CD4-positive, alpha-beta T cell (primary cell): ENCODE measurements around the gene LAPTM4A. TPM values are rescaled to one million over a fixed set of nuclear protein-coding genes. Genes with fewer than 3 reads are reported as not detected.

Experiments used
- ATAC-seq: fragments of 200-7000 bp; cut with Tn5 transposase; one replicate; pipeline ENCODE4 v1.10.0; 2022; ENCODE audit warnings: mild to moderate bottlenecking; ENCODE audit not compliant: poor library complexity
- CTCF ChIA-PET: fragments of 350-600 bp; sonication (Branson Sonifier 250); formaldehyde crosslinking; loops from one replicate; lab custom pipeline; 2021; ENCODE audit warnings: antibody characterized with exemption, inconsistent platforms; lab: Charles Lee
- POLR2A ChIA-PET: fragments of 350-600 bp; sonication (Branson Sonifier 250); formaldehyde crosslinking; loops from one replicate; lab custom pipeline; 2021; ENCODE audit warnings: antibody characterized with exemption, inconsistent platforms; lab: Charles Lee
- DNase-seq, 14 experiments: peaks; one replicate each; pipeline ENCODE4 v3.0.0-alpha.2; 2013 to 2020; ENCODE audit warnings: mixed read lengths in 2 of 14
- H3K27ac ChIP-seq, 2 donors: one replicate each; pipeline versions ENCODE4 v1.5.1 to v1.7.0; 2013; ENCODE audit warnings: low read length in 2 of 2, low read depth in 1 of 2, mild to moderate bottlenecking in 1 of 2
- H3K27me3 ChIP-seq, 2 experiments: 1 replicate in 1 of 2; 2 replicates in 1 of 2; pipeline versions ENCODE4 v1.6.1 to v1.7.0; 2013; ENCODE audit warnings: low read length in 2 of 2, control low read depth in 1 of 2, mild to moderate bottlenecking in 1 of 2, moderate library complexity in 1 of 2; ENCODE audit not compliant: insufficient read depth in 2 of 2, control insufficient read depth in 1 of 2
- H3K36me3 ChIP-seq: one replicate; pipeline ENCODE4 v1.6.1; 2013; ENCODE audit warnings: low read length, control low read depth; ENCODE audit not compliant: insufficient read depth
- H3K4me1 ChIP-seq: one replicate; pipeline ENCODE4 v1.6.1; 2013; ENCODE audit warnings: low read length, control low read depth; ENCODE audit not compliant: insufficient read depth
- H3K4me3 ChIP-seq: one replicate; pipeline ENCODE4 v1.5.1; 2013; ENCODE audit warnings: mild to moderate bottlenecking, low read length, moderate library complexity
- H3K9me3 ChIP-seq, 2 experiments: 1 replicate in 1 of 2; 2 replicates in 1 of 2; pipeline versions ENCODE4 v1.6.1 to v1.7.0; 2013; ENCODE audit warnings: low read length in 2 of 2, mild to moderate bottlenecking in 2 of 2, control low read depth in 1 of 2, moderate library complexity in 1 of 2; ENCODE audit not compliant: control insufficient read depth in 1 of 2, insufficient read depth in 1 of 2
- H3K27ac Mint-ChIP-seq: one replicate; pipeline ENCODE4 v1.8.0; 2020; ENCODE audit warnings: mixed read lengths
- H3K27me3 Mint-ChIP-seq: one replicate; pipeline ENCODE4 v1.8.0; 2021; ENCODE audit warnings: mixed read lengths
- H3K36me3 Mint-ChIP-seq: one replicate; pipeline ENCODE4 v1.8.0; 2021; ENCODE audit warnings: low read depth, mixed read lengths
- H3K4me1 Mint-ChIP-seq: one replicate; pipeline ENCODE4 v1.8.0; 2021; ENCODE audit warnings: low read depth, mixed read lengths
- H3K4me3 Mint-ChIP-seq: one replicate; pipeline ENCODE4 v1.8.0; 2020; ENCODE audit warnings: mild to moderate bottlenecking, mixed read lengths
- H3K9me3 Mint-ChIP-seq: one replicate; pipeline ENCODE4 v1.8.0; 2020; ENCODE audit warnings: mixed read lengths
- intact Hi-C, 2 experiments: fragments of 100-400 bp; cut with DNase I in 1 of 2; cut with micrococcal nuclease in 1 of 2; formaldehyde crosslinking; loops; one replicate each; pipeline versions ENCODE4 v1.15.1 to v1.9.0; 2023 to 2025; cut with DNase I, micrococcal nuclease
- total RNA-seq, 174 experiments: library from RNA in 2 of 174; stranded (reverse) in 2 of 174; gene quantifications; one replicate each; pipeline ENCODE4 v1.2.3 and lab custom pipeline; 2021 to 2026
- TF ChIP-seq, protein P1 (sequence below): fragments of 200-600 bp; IDR thresholded peaks from one replicate; pipeline ENCODE4 v1.8.0; 2022; ENCODE audit warnings: antibody characterized with exemption, mild to moderate bottlenecking

Gene LAPTM4A
- total RNA-seq, 2 experiments from 2014 or later = 59.4 to 62.0 TPM

DNA sequence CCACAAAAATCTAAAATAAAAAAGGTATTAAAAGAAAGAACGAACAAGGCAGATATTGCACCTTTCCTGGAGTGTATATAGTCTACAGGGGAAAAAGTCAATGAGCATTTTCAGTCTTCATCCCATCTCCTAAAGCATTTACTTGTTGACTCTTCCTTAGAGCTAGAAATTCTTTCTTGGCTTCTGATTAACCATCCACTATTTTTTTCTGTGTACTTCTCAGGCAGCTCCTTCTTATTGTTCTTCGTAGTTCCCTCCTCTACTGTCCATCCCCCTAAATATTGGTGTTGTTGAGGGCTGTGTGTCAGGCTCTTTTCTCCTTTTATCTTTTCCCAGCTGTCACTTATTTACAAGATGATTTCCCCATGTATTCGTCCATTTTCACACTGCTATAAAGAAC lies 3.5 kb upstream of the LAPTM4A start:
- H3K4me1 ChIP-seq = peaks cover 19% of the 10 kb centered on the region
- no peak overlapping the region for H3K4me3 ChIP-seq
- ATAC-seq (no peak), DNase-seq (no peak)
- POLR2A ChIA-PET = no interaction called here
- intact Hi-C loops = loop anchor here (5.0 to 10.0 kb wide), 5 partner anchors 297 to 1493 kb away; partner anchors contain the start of genes RDH14 (in 2 of the 2), HS1BP3 (in 1 of the 2) and PUM2 (in 1 of the 2)
- no peak overlapping the region for H3K4me3 Mint-ChIP-seq
- no peak overlapping the region for H3K27ac Mint-ChIP-seq
- H3K27me3 ChIP-seq = peaks cover 11 to 13% of the 10 kb centered on the region in 2 experiments
- H3K36me3 ChIP-seq = no peaks in the 10 kb centered on the region
- peaks cover 46% of the 10 kb centered on the region for H3K27me3 Mint-ChIP-seq
- H3K27ac ChIP-seq = no peak overlapping the region
- peaks cover 6% of the 10 kb centered on the region for H3K4me1 Mint-ChIP-seq
- CTCF ChIA-PET = interaction anchor here (1.0 kb wide), 1 partner anchor 10 kb away, joined by 3 read pairs; no protein-coding TSS in a partner anchor
- H3K9me3 ChIP-seq = no peaks in the 10 kb centered on the region
- TF ChIP-seq, protein P1, sequence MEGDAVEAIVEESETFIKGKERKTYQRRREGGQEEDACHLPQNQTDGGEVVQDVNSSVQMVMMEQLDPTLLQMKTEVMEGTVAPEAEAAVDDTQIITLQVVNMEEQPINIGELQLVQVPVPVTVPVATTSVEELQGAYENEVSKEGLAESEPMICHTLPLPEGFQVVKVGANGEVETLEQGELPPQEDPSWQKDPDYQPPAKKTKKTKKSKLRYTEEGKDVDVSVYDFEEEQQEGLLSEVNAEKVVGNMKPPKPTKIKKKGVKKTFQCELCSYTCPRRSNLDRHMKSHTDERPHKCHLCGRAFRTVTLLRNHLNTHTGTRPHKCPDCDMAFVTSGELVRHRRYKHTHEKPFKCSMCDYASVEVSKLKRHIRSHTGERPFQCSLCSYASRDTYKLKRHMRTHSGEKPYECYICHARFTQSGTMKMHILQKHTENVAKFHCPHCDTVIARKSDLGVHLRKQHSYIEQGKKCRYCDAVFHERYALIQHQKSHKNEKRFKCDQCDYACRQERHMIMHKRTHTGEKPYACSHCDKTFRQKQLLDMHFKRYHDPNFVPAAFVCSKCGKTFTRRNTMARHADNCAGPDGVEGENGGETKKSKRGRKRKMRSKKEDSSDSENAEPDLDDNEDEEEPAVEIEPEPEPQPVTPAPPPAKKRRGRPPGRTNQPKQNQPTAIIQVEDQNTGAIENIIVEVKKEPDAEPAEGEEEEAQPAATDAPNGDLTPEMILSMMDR = no peak
- H3K9me3 Mint-ChIP-seq = no peaks in the 10 kb centered on the region
- H3K36me3 Mint-ChIP-seq = peaks cover 11% of the 10 kb centered on the region

DNA sequence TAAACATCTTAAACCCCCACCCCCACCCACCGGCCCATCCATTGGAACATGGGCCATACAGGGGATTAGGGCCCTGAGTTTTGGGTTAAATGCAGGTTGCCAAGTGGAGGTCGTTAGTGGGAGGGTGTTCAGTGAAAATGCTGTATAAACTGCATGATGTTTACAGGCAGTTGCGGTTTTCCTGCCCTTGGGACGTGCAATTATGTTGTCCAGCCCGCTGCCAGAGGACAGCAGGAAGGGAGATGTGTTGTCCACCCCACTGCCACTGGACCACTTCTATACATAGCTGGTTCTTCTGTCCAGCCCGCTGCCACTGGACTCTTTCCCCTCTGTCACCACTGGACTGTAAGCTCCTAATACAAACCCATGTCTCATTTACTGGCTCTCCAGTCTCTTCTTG lies 2.7 kb upstream of the LAPTM4A start:
- no peak overlapping the region for H3K4me3 Mint-ChIP-seq
- H3K4me1 Mint-ChIP-seq = peaks cover 14% of the 10 kb centered on the region
- H3K9me3 Mint-ChIP-seq = no peaks in the 10 kb centered on the region
- TF ChIP-seq, protein P1 = no peak
- Histone ChIP-seq H3K27ac (no peak overlapping the region), H3K4me3 (no peak overlapping the region), H3K9me3 (no peaks in the 10 kb centered on the region), H3K27me3 (peaks cover 11 to 13% of the 10 kb centered on the region in 2 experiments), H3K36me3 (no peaks in the 10 kb centered on the region), H3K4me1 (peaks cover 24% of the 10 kb centered on the region)
- H3K27me3 Mint-ChIP-seq = peaks cover 45% of the 10 kb centered on the region
- H3K27ac Mint-ChIP-seq = no peak overlapping the region
- intact Hi-C loops = loop anchor here (5.0 to 10.0 kb wide), 5 partner anchors 298 to 1492 kb away; partner anchors contain the start of genes RDH14 (in 2 of the 2), HS1BP3 (in 1 of the 2) and PUM2 (in 1 of the 2)
- H3K36me3 Mint-ChIP-seq = peaks cover 11% of the 10 kb centered on the region
- POLR2A ChIA-PET = no interaction called here
- ATAC-seq (no peak), DNase-seq (no peak)
- CTCF ChIA-PET = no interaction called here

GRCh38 chr2:20052861-20053281 lies 1.4 kb upstream of the LAPTM4A start:
- peak in 3 of 14 experiments; percentile 8 to 15 (median 13) for DNase-seq
- ATAC-seq = no peak
- Histone ChIP-seq H3K27me3 (peaks cover 9 to 11% of the 10 kb centered on the region in 2 experiments), H3K4me1 (peaks cover 28% of the 10 kb centered on the region), H3K27ac (no peak overlapping the region), H3K4me3 (no peak overlapping the region), H3K36me3 (no peaks in the 10 kb centered on the region), H3K9me3 (no peaks in the 10 kb centered on the region)
- Mint-ChIP-seq H3K4me3 (no peak overlapping the region), H3K36me3 (peaks cover 11% of the 10 kb centered on the region), H3K27me3 (peaks cover 37% of the 10 kb centered on the region), H3K4me1 (peaks cover 26% of the 10 kb centered on the region), H3K9me3 (no peaks in the 10 kb centered on the region), H3K27ac (no peak overlapping the region)
- CTCF ChIA-PET = interaction anchor here (1.2 kb wide), 1 partner anchor 37 kb away, joined by 3 read pairs; no protein-coding TSS in a partner anchor
- POLR2A ChIA-PET = interaction anchor here (2.0 to 2.4 kb wide), 3 partner anchors 63 to 1493 kb away, joined by 12 to 15 read pairs (median 13); partner anchors contain the start of genes RDH14, TTC32 and WDR35
- TF ChIP-seq, protein P1 = no peak
- intact Hi-C loops = loop anchor here (5.0 to 10.0 kb wide), 5 partner anchors 299 to 1491 kb away; partner anchors contain the start of genes RDH14 (in 2 of the 2), HS1BP3 (in 1 of the 2) and PUM2 (in 1 of the 2)
